ENCODE data around the gene DLL3.

Gene DLL3

DNA sequence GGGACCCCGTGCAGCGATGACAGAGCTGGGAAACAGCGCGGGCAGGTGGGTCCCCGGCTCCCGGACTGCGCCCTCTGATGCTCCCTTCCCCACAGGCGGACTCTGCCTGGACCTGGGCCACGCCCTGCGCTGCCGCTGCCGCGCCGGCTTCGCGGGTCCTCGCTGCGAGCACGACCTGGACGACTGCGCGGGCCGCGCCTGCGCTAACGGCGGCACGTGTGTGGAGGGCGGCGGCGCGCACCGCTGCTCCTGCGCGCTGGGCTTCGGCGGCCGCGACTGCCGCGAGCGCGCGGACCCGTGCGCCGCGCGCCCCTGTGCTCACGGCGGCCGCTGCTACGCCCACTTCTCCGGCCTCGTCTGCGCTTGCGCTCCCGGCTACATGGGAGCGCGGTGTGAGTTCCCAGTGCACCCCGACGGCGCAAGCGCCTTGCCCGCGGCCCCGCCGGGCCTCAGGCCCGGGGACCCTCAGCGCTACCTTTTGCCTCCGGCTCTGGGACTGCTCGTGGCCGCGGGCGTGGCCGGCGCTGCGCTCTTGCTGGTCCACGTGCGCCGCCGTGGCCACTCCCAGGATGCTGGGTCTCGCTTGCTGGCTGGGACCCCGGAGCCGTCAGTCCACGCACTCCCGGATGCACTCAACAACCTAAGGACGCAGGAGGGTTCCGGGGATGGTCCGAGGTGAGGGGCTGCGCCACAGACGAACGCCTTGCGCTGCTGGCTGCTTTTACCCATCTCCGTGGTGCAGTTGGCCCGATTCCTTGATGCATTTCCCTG lies 8.4 kb downstream of the DLL3 start:
- CTCF ChIA-PET = interaction anchor here (0.6 to 3.1 kb wide), 5 partner anchors 9 to 96 kb away, joined by 3 to 25 read pairs (median 9); partner anchors contain the start of genes DLL3 and EID2B
- Histone ChIP-seq H3K4me3 (ENCODE audit: low read depth, low read length) (peak overlapping the region; percentile 45), H3K27ac (ENCODE audit: extremely low read depth, low read depth, low read length) (peak overlapping the region; percentile 58; the same call in 1 of the 2 replicates), H3K9me3 (ENCODE audit: control insufficient read depth, insufficient read depth, low read depth, low read length) (peaks cover 6% of the 10 kb centered on the region), H3K4me1 (ENCODE audit: control insufficient read depth, insufficient read depth, low read length) (peaks cover 10% of the 10 kb centered on the region), H3K36me3 (ENCODE audit: control insufficient read depth in 2 of 2, insufficient read depth in 1 of 2, low read length in 2 of 2) (peaks cover 0 to 9% of the 10 kb centered on the region in 2 experiments; a peak in 1 of 3 replicates)
- POLR2A ChIA-PET = interaction anchor here (0.6 to 2.4 kb wide), 7 partner anchors 9 to 71 kb away, joined by 3 to 7 read pairs (median 3); partner anchors contain the start of genes DLL3, RPS16, SUPT5H and TIMM50
- TF ChIP-seq MEIS1 (CRISPR knock-in tag; IDR thresholded peaks at IDR 0.05; ENCODE audit: borderline replicate concordance) = peak; percentile 43; the same call in 1 of the 2 replicates
- TF ChIP-seq, protein P1, sequence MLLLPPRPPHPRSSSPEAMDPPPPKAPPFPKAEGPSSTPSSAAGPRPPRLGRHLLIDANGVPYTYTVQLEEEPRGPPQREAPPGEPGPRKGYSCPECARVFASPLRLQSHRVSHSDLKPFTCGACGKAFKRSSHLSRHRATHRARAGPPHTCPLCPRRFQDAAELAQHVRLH (tag by site-specific recombination; IDR thresholded peaks at IDR 0.05) = peak; percentile 65; the same call in 1 of the 2 replicates
- TF ChIP-seq SETDB1 (IDR thresholded peaks at IDR 0.05; ENCODE audit: insufficient read length, low read length) = peak; percentile 76
- TF ChIP-seq ZNF596 (tag by site-specific recombination; IDR thresholded peaks at IDR 0.05) = peak; percentile 53
- peak; percentile 84 for TF ChIP-seq ZNF561 (tag by site-specific recombination; IDR thresholded peaks at IDR 0.05; ENCODE audit: borderline replicate concordance)
- TF ChIP-seq EGR2 (tag by site-specific recombination; IDR thresholded peaks at IDR 0.05; ENCODE audit: low read depth) = no peak
- peak; percentile 60 for TF ChIP-seq ZBTB10 (tag by site-specific recombination; IDR thresholded peaks at IDR 0.05)
- TF ChIP-seq ZNF223 (tag by site-specific recombination; IDR thresholded peaks at IDR 0.05) = 0 out of 2 replicates have a peak, but pooled peaks have one; percentile 10
- TF ChIP-seq ZNF677 (tag by site-specific recombination; IDR thresholded peaks at IDR 0.05) = peak; percentile 47; the same call in 1 of the 2 replicates
- TF ChIP-seq ZBTB17 (tag by site-specific recombination; IDR thresholded peaks at IDR 0.05) = peak; percentile 15; the same call in 1 of the 2 replicates
- TF ChIP-seq YY1 (tag by site-specific recombination; IDR thresholded peaks at IDR 0.05) = 0 out of 2 replicates have a peak, but pooled peaks have one; percentile 33
- no peak for TF ChIP-seq REPIN1 (tag by site-specific recombination; IDR thresholded peaks at IDR 0.05; ENCODE audit: low read depth)
- TF ChIP-seq TRIM28 (IDR thresholded peaks at IDR 0.05; ENCODE audit: borderline replicate concordance, low read length) = peak; percentile 44; the same call in 1 of the 2 replicates
- TF ChIP-seq ZNF658 (tag by site-specific recombination; IDR thresholded peaks at IDR 0.05) = no peak
- TF ChIP-seq, protein P2, sequence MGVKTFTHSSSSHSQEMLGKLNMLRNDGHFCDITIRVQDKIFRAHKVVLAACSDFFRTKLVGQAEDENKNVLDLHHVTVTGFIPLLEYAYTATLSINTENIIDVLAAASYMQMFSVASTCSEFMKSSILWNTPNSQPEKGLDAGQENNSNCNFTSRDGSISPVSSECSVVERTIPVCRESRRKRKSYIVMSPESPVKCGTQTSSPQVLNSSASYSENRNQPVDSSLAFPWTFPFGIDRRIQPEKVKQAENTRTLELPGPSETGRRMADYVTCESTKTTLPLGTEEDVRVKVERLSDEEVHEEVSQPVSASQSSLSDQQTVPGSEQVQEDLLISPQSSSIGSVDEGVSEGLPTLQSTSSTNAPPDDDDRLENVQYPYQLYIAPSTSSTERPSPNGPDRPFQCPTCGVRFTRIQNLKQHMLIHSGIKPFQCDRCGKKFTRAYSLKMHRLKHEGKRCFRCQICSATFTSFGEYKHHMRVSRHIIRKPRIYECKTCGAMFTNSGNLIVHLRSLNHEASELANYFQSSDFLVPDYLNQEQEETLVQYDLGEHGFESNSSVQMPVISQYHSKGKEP (tag by site-specific recombination; IDR thresholded peaks at IDR 0.05) = peak; percentile 70
- 0 out of 2 replicates have a peak, but pooled peaks have one; percentile 7 for TF ChIP-seq WT1 (tag by site-specific recombination; IDR thresholded peaks at IDR 0.05)
- TF ChIP-seq, protein P3, sequence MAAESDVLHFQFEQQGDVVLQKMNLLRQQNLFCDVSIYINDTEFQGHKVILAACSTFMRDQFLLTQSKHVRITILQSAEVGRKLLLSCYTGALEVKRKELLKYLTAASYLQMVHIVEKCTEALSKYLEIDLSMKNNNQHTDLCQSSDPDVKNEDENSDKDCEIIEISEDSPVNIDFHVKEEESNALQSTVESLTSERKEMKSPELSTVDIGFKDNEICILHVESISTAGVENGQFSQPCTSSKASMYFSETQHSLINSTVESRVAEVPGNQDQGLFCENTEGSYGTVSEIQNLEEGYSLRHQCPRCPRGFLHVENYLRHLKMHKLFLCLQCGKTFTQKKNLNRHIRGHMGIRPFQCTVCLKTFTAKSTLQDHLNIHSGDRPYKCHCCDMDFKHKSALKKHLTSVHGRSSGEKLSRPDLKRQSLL (tag by site-specific recombination; IDR thresholded peaks at IDR 0.05) = peak; percentile 57
- no peak for TF ChIP-seq GLIS1 (tag by site-specific recombination; IDR thresholded peaks at IDR 0.05)
- peak; percentile 59 for TF ChIP-seq ZXDB (tag by site-specific recombination; IDR thresholded peaks at IDR 0.05)
- TF ChIP-seq ZNF585B (tag by site-specific recombination; IDR thresholded peaks at IDR 0.05) = no peak
- TF ChIP-seq ZNF785 (tag by site-specific recombination; IDR thresholded peaks at IDR 0.05) = peak; percentile 64; the same call in 1 of the 2 replicates
- peak; percentile 62; the same call in 1 of the 2 replicates for TF ChIP-seq ZEB2 (tag by site-specific recombination; IDR thresholded peaks at IDR 0.05)
- no peak for TF ChIP-seq ZNF169 (tag by site-specific recombination; IDR thresholded peaks at IDR 0.05)
- TF ChIP-seq ZNF548 (tag by site-specific recombination; IDR thresholded peaks at IDR 0.05) = no peak
- TF ChIP-seq ZNF600 (tag by site-specific recombination; IDR thresholded peaks at IDR 0.05) = 0 out of 2 replicates have a peak, but pooled peaks have one; percentile 22
- TF ChIP-seq ZNF48 (tag by site-specific recombination; IDR thresholded peaks at IDR 0.05) = no peak
- TF ChIP-seq BCL11B (tag by site-specific recombination; IDR thresholded peaks at IDR 0.05; ENCODE audit: low read depth) = no peak; the same call in 1 of the 2 replicates
- TF ChIP-seq ZNF560 (tag by site-specific recombination; IDR thresholded peaks at IDR 0.05; ENCODE audit: borderline replicate concordance) = peak; percentile 80; the same call in 1 of the 2 replicates
- TF ChIP-seq HOXA7 (CRISPR knock-in tag; IDR thresholded peaks at IDR 0.05; ENCODE audit: borderline replicate concordance) = peak; percentile 88; the same call in 1 of the 2 replicates
- peak; percentile 43; the same call in 1 of the 2 replicates for TF ChIP-seq ZSCAN16 (tag by site-specific recombination; IDR thresholded peaks at IDR 0.05)
- peak; percentile 62 for TF ChIP-seq ZNF324 (tag by site-specific recombination; IDR thresholded peaks at IDR 0.05)
